NCI-H345 (cell line): ENCODE measurements around the gene TAF4.
"Not testable (repeated sequence)": the region's sequence is repeated elsewhere in the genome, so short reads cannot be mapped to it uniquely, and the experiment has no call there.

Experiments used
- DNase-seq: peaks from one replicate; lab custom pipeline; 2025; lab: John Stamatoyannopoulos, UW

The TAF4 gene

GRCh38 chr20:61998343-61999121 is 67.1 kb downstream of the TAF4 start:
- no peak for DNase-seq

- no peak for DNase-seq
Observed at GRCh38 chr20:61997891-61998290, 67.8 kb downstream of the TAF4 start.

GRCh38 chr20:61997372-61997771 is 68.3 kb downstream of the TAF4 start:
- no peak for DNase-seq

GRCh38 chr20:61994546-61994945 is 71.1 kb downstream of the TAF4 start:
- no peak for DNase-seq

GRCh38 chr20:61993058-61993457 is 72.6 kb downstream of the TAF4 start:
- no peak for DNase-seq

GRCh38 chr20:61991476-61991875 is 74.2 kb downstream of the TAF4 start:
- DNase-seq: no peak

GRCh38 chr20:61990484-61990883 is 75.2 kb downstream of the TAF4 start:
- DNase-seq: no peak

GRCh38 chr20:61989741-61990140 is 75.9 kb downstream of the TAF4 start:
- DNase-seq: no peak

GRCh38 chr20:61988665-61989064 is 77.0 kb downstream of the TAF4 start:
- DNase-seq: no peak

GRCh38 chr20:61986762-61987321 is 78.8 kb downstream of the TAF4 start:
- no peak for DNase-seq

- DNase-seq: peak; percentile 20
Observed at GRCh38 chr20:61985096-61985495, 80.6 kb downstream of the TAF4 start.

- DNase-seq: peak; percentile 46
Observed at GRCh38 chr20:61984431-61984830, 81.2 kb downstream of the TAF4 start.

GRCh38 chr20:61983965-61984364 is 81.7 kb downstream of the TAF4 start:
- DNase-seq: no peak

- no peak for DNase-seq
Observed at GRCh38 chr20:61982951-61983315, 82.7 kb downstream of the TAF4 start.

- DNase-seq: no peak
Observed at GRCh38 chr20:61982191-61982950, 83.3 kb downstream of the TAF4 start.

- not testable (repeated sequence) for DNase-seq
Observed at GRCh38 chr20:61981691-61982090, 84.0 kb downstream of the TAF4 start.

GRCh38 chr20:61980647-61981583 is 84.8 kb downstream of the TAF4 start:
- DNase-seq: no peak

GRCh38 chr20:61979701-61980635 is 85.7 kb downstream of the TAF4 start:
- no peak for DNase-seq

- DNase-seq: no peak
Observed at GRCh38 chr20:61979090-61979489, 86.6 kb downstream of the TAF4 start.

- no peak for DNase-seq
Observed at GRCh38 chr20:61978491-61978890, 87.2 kb downstream of the TAF4 start.

- DNase-seq: no peak
Observed at GRCh38 chr20:61977419-61977786, 88.3 kb downstream of the TAF4 start.
